B cell (primary cell): ENCODE measurements around the gene RAD23B. TPM values are rescaled to one million over a fixed set of nuclear protein-coding genes. Genes with fewer than 3 reads are reported as not detected.

Source experiments
- ATAC-seq: fragments of 200-7000 bp; cut with Tn5 transposase; one replicate; pipeline ENCODE4 v1.10.0; 2021; ENCODE audit warnings: low read depth, mild to moderate bottlenecking, moderate number of reproducible peaks, moderate library complexity
- CTCF ChIA-PET: fragments of 350-600 bp; sonication (Branson Sonifier 250); formaldehyde crosslinking; loops from one replicate; lab custom pipeline; 2021; ENCODE audit warnings: antibody characterized with exemption, inconsistent platforms; lab: Charles Lee
- POLR2A ChIA-PET: fragments of 350-600 bp; sonication (Branson Sonifier 250); formaldehyde crosslinking; loops from one replicate; lab custom pipeline; 2021; ENCODE audit warnings: antibody characterized with exemption; lab: Charles Lee
- DNase-seq: peaks from one replicate; pipeline ENCODE4 v3.0.0; 2013
- H2AFZ ChIP-seq: 2 replicates; pipeline ENCODE4 v1.6.1; 2012; ENCODE audit warnings: mild to moderate bottlenecking, low read depth, low read length; ENCODE audit not compliant: insufficient read depth, poor library complexity, severe bottlenecking
- H3K27ac ChIP-seq, 2 donors: 1 replicate in 1 of 2; 2 replicates in 1 of 2; pipeline ENCODE4 v1.5.1; 2012 to 2013; ENCODE audit warnings: low read length in 2 of 2, mild to moderate bottlenecking in 2 of 2, moderate library complexity in 1 of 2
- H3K27me3 ChIP-seq, 4 experiments: fragments of 200-600 bp in 1 of 4; sonication (generic) in 1 of 4; replicated peaks in 1 of 4; 1 replicate in 2 of 4; 2 replicates in 2 of 4; pipeline versions ENCODE4 v1.6.1 to v1.7.0; 2013 to 2016; ENCODE audit warnings: low read length in 3 of 4, mild to moderate bottlenecking in 2 of 4, mixed read lengths in 1 of 4, moderate library complexity in 1 of 4; ENCODE audit not compliant: insufficient read depth in 4 of 4, control insufficient read depth in 3 of 4; ENCODE audit errors: control extremely low read depth in 1 of 4
- H3K36me3 ChIP-seq, 2 experiments: replicated peaks in 1 of 2; 1 replicate in 1 of 2; 2 replicates in 1 of 2; pipeline versions ENCODE4 v1.6.1 to v1.7.1; 2013; ENCODE audit warnings: low read length in 1 of 2; ENCODE audit not compliant: insufficient read depth in 2 of 2, control insufficient read depth in 1 of 2; ENCODE audit errors: control extremely low read depth in 1 of 2, extremely low read depth in 1 of 2
- H3K4me1 ChIP-seq, 2 donors: fragments of 200-600 bp in 1 of 2; sonication (generic) in 1 of 2; 1 replicate in 1 of 2; 2 replicates in 1 of 2; pipeline versions ENCODE4 v1.5.1 to v1.6.1; 2013 to 2017; ENCODE audit warnings: low read length in 2 of 2; ENCODE audit not compliant: control insufficient read depth in 2 of 2, insufficient read depth in 2 of 2
- H3K4me2 ChIP-seq: replicated peaks from 2 replicates; pipeline ENCODE3; 2012; ENCODE audit warnings: mild to moderate bottlenecking, low read depth, low read length; ENCODE audit not compliant: poor library complexity, severe bottlenecking
- H3K4me3 ChIP-seq, 5 experiments: fragments of 200-600 bp in 1 of 5; sonication (generic) in 1 of 5; 1 replicate in 3 of 5; 2 replicates in 2 of 5; pipeline versions ENCODE4 v1.5.1 to v1.7.0; 2011 to 2016; ENCODE audit warnings: low read length in 4 of 5, mild to moderate bottlenecking in 4 of 5, low read depth in 2 of 5, control low read depth in 1 of 5, moderate library complexity in 1 of 5; ENCODE audit not compliant: insufficient read depth in 1 of 5; ENCODE audit errors: control extremely low read depth in 1 of 5, extremely low read depth in 1 of 5
- H3K79me2 ChIP-seq: fragments of 200-600 bp; sonication (generic); one replicate; pipeline ENCODE4 v1.6.0; 2016; ENCODE audit warnings: low read length; ENCODE audit not compliant: control insufficient read depth, insufficient read depth
- H3K9ac ChIP-seq: fragments of 200-600 bp; sonication (generic); 2 replicates; pipeline ENCODE4 v1.6.1; 2017; ENCODE audit warnings: mild to moderate bottlenecking, low read length, moderate library complexity
- H3K9me3 ChIP-seq, 3 donors: one replicate each; pipeline versions ENCODE4 v1.6.1 to v1.7.1; 2013; ENCODE audit warnings: low read length in 2 of 3; ENCODE audit not compliant: control insufficient read depth in 2 of 3, insufficient read depth in 1 of 3; ENCODE audit errors: control extremely low read depth in 1 of 3
- H4K20me1 ChIP-seq: 2 replicates; pipeline ENCODE4 v1.6.0; 2012; ENCODE audit warnings: mild to moderate bottlenecking, low read length; ENCODE audit not compliant: insufficient read depth, control insufficient read depth, poor library complexity, severe bottlenecking
- H3K27ac Mint-ChIP-seq: one replicate; pipeline ENCODE4 v1.8.0; 2021; ENCODE audit warnings: mixed read lengths
- H3K27me3 Mint-ChIP-seq: one replicate; pipeline ENCODE4 v1.8.0; 2021; ENCODE audit warnings: mixed read lengths
- H3K4me1 Mint-ChIP-seq: one replicate; pipeline ENCODE4 v1.8.0; 2021; ENCODE audit warnings: mixed read lengths
- H3K4me3 Mint-ChIP-seq: one replicate; pipeline ENCODE4 v1.8.0; 2021; ENCODE audit warnings: mixed read lengths
- H3K9me3 Mint-ChIP-seq: one replicate; pipeline ENCODE4 v1.8.0; 2022; ENCODE audit warnings: mixed read lengths; ENCODE audit not compliant: insufficient read depth
- CTCF ChIP-seq: fragments of 200-600 bp; IDR thresholded peaks from one replicate; pipeline ENCODE4 v1.8.0; 2022; ENCODE audit warnings: antibody characterized with exemption, mild to moderate bottlenecking
- EZH2 ChIP-seq: IDR thresholded peaks from 2 replicates; pipeline ENCODE4 v1.6.1; 2012; ENCODE audit warnings: borderline replicate concordance, low read depth, mild to moderate bottlenecking, moderate library complexity, low read length; ENCODE audit not compliant: insufficient read depth, poor library complexity, severe bottlenecking
- WGBS: methylation state at CpG from one replicate; pipeline ENCODE4 v1.1.5; 2013; ENCODE audit warnings: missing lambda C conversion rate; ENCODE audit not compliant: insufficient coverage; 5-methylcytosine and 5-hydroxymethylcytosine counted together
- intact Hi-C: fragments of 100-400 bp; cut with micrococcal nuclease; formaldehyde crosslinking; loops from one replicate; pipeline ENCODE4 v1.10.0; 2022
- polyA plus RNA-seq: library from polyadenylated mRNA; depleted of rRNA; stranded (reverse); fragments of >200 nt; gene quantifications from 2 replicates; pipeline ENCODE4 v1.2.3, GENCODE V29; 2012
- total RNA-seq, 2 donors: library from RNA; stranded (reverse); fragments of 120-200 nt in 1 of 2; gene quantifications; 1 replicate in 1 of 2; 2 replicates in 1 of 2; pipeline versions ENCODE4 v1.2.3 to v1.2.4, GENCODE V29; 2013 to 2022

RAD23B gene
- total and polyA plus RNA-seq, 2 donors (not counting 1 experiment from before 2014, with no cell fraction given) = 36.8 to 78.2 TPM

DNA sequence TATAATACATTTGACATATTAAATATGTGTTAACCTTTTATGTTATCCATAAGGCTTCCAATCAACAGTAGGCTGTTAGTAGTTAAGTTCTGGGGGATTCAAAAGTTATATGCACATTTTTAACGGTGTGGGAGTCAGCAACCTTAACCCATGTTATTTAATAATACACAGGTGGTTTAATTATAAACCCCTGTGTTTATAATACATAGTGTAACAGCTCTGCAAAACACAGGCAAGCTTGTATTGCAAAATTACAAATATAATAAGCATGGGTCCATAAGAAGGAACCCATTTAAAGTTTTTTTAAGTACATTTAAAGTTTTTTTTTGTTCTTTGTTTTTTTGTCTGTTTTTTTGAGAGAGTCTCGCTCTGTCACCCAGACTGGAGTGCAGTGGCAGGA, 14.5 kb upstream of the RAD23B start:
- DNase-seq (no peak), ATAC-seq (no peak)
- Mint-ChIP-seq H3K4me3 (no peak overlapping the region), H3K27me3 (peaks cover 27% of the 10 kb centered on the region), H3K27ac (no peak overlapping the region), H3K4me1 (peaks cover 7% of the 10 kb centered on the region), H3K9me3 (no peaks in the 10 kb centered on the region)
- no peak overlapping the region for H3K9ac ChIP-seq
- H3K4me3 ChIP-seq = no peak overlapping the region
- H3K4me2 ChIP-seq = no peak overlapping the region
- no peaks in the 10 kb centered on the region for H4K20me1 ChIP-seq
- peaks cover 0 to 7% (median 1%) of the 10 kb centered on the region in 4 experiments for H3K27me3 ChIP-seq
- H3K36me3 ChIP-seq = no peaks in the 10 kb centered on the region
- intact Hi-C loops = no loop called here
- no peak overlapping the region for H2AFZ ChIP-seq
- 100% methylated on average over 1 of the region's 2 CpGs for WGBS
- no peak overlapping the region for H3K27ac ChIP-seq
- ChIA-PET CTCF (interaction anchor here (1.3 kb wide), 1 partner anchor 73 kb away, joined by 3 read pairs; no protein-coding TSS in a partner anchor), POLR2A (interaction anchor here (1.2 kb wide), 1 partner anchor 13 kb away, joined by 3 read pairs; no protein-coding TSS in a partner anchor)
- TF ChIP-seq CTCF (no peak), EZH2 (no peak)
- peaks cover 5 to 8% (median 6%) of the 10 kb centered on the region in 3 donors for H3K9me3 ChIP-seq
- no peaks in the 10 kb centered on the region for H3K79me2 ChIP-seq
- peaks cover 0 to 8% of the 10 kb centered on the region in 2 donors for H3K4me1 ChIP-seq

GRCh38 chr9:107269254-107269653, 13.8 kb upstream of the RAD23B start:
- intact Hi-C loops = no loop called here
- Mint-ChIP-seq H3K9me3 (no peaks in the 10 kb centered on the region), H3K4me3 (no peak overlapping the region), H3K27me3 (peaks cover 33% of the 10 kb centered on the region), H3K27ac (no peak overlapping the region), H3K4me1 (peaks cover 11% of the 10 kb centered on the region)
- no peak for DNase-seq
- TF ChIP-seq CTCF = no peak
- TF ChIP-seq EZH2 = no peak
- no peak overlapping the region for H3K4me2 ChIP-seq
- H3K27ac ChIP-seq = no peak overlapping the region
- no peaks in the 10 kb centered on the region for H3K79me2 ChIP-seq
- no peak for ATAC-seq
- H3K27me3 ChIP-seq = peaks cover 0 to 7% (median 1%) of the 10 kb centered on the region in 4 experiments
- peaks cover 5 to 8% (median 6%) of the 10 kb centered on the region in 3 donors for H3K9me3 ChIP-seq
- POLR2A ChIA-PET = interaction anchor here (1.3 kb wide), 1 partner anchor 9 kb away, joined by 3 read pairs; no protein-coding TSS in a partner anchor
- H4K20me1 ChIP-seq = no peaks in the 10 kb centered on the region
- no CpG with 5 or more reads among the region's 2 CpGs for WGBS
- H3K9ac ChIP-seq = no peak overlapping the region
- no peak overlapping the region for H2AFZ ChIP-seq
- CTCF ChIA-PET = interaction anchor here (0.6 to 1.4 kb wide), 3 partner anchors 8 to 72 kb away, joined by 3 to 5 read pairs (median 4); no protein-coding TSS in a partner anchor
- no peak overlapping the region for H3K4me3 ChIP-seq
- H3K36me3 ChIP-seq = no peaks in the 10 kb centered on the region
- peaks cover 0 to 8% of the 10 kb centered on the region in 2 donors for H3K4me1 ChIP-seq
